ENCODE results near the gene DPH2. TPM values are rescaled to one million over a fixed set of nuclear protein-coding genes. Genes with fewer than 3 reads are reported as not detected.

DPH2 gene
- polyA plus RNA-seq, 1 experiment = 35.3 TPM

DNA sequence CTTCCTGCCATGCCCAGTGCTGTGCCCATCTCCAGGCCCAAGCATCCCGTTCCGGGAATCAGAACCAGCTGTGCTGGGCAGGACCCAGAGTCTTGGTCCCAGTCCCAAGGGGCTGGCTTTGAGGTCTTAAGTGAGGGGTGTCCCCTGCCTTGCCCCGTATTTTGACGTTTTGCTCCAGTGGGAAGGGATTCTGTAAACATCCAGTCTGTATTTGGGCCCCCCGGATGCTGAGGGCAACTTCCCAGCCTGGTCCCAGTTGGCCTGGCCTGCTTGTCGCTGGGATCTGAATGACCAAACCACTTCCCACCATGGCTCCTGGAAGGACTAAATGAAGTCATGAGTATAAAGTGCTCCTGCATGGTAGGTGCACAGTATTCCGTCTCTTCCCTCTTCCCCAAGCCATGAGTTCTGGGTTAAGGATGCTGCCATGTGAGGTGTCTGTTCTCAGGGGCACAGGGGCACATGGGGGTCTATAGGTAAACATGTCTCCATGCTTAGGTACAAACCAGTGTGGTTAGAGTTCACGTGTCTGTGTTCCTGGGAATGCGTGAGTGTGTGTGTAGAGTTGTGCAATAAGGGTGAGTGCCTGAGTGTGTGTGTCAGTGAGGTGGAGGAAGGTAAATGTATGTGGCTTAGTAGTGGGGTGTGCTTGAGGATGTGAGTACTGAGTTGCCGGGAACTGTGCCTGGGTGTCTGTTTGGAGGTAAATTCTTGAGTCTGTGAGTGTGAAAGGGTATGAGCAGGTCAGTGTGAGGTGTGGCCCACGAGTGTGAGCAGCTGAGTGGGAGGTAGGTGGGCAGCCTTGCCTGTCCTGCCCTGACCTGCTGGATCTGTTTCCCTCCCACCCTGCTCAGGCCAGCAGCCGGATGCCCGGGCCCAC lies 10.7 kb downstream of the DPH2 start:
- POLR2A ChIA-PET = no interaction called here

DNA sequence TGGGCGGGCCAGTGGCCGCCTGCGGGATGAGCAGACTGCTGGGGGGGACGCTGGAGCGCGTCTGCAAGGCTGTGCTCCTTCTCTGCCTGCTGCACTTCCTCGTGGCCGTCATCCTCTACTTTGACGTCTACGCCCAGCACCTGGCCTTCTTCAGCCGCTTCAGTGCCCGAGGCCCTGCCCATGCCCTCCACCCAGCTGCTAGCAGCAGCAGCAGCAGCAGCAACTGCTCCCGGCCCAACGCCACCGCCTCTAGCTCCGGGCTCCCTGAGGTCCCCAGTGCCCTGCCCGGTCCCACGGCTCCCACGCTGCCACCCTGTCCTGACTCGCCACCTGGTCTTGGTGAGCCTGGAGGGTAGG lies 11.3 kb downstream of the DPH2 start:
- POLR2A ChIA-PET = no interaction called here

More for the DNA sequence above, 10.7 kb downstream of the DPH2 start:
- H3K4me3 ChIP-seq (ENCODE audit: low read depth, low read length) = peak overlapping the region; percentile 68
- peaks cover 20% of the 10 kb centered on the region for H3K36me3 ChIP-seq (ENCODE audit: control insufficient read depth, insufficient read depth, low read length)
- no peak for DNase-seq (ENCODE audit: low read depth)
- TF ChIP-seq, protein P1, sequence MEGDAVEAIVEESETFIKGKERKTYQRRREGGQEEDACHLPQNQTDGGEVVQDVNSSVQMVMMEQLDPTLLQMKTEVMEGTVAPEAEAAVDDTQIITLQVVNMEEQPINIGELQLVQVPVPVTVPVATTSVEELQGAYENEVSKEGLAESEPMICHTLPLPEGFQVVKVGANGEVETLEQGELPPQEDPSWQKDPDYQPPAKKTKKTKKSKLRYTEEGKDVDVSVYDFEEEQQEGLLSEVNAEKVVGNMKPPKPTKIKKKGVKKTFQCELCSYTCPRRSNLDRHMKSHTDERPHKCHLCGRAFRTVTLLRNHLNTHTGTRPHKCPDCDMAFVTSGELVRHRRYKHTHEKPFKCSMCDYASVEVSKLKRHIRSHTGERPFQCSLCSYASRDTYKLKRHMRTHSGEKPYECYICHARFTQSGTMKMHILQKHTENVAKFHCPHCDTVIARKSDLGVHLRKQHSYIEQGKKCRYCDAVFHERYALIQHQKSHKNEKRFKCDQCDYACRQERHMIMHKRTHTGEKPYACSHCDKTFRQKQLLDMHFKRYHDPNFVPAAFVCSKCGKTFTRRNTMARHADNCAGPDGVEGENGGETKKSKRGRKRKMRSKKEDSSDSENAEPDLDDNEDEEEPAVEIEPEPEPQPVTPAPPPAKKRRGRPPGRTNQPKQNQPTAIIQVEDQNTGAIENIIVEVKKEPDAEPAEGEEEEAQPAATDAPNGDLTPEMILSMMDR (IDR thresholded peaks at IDR 0.05; ENCODE audit: insufficient read depth, low read depth, low read length) = no peak
- CTCF ChIA-PET = interaction anchor here (0.7 to 1.3 kb wide), 2 partner anchors 9 to 45 kb away, joined by 3 read pairs; no protein-coding TSS in a partner anchor
- H3K27me3 ChIP-seq (ENCODE audit: control insufficient read depth, insufficient read depth, low read length) = no peaks in the 10 kb centered on the region

DNA sequence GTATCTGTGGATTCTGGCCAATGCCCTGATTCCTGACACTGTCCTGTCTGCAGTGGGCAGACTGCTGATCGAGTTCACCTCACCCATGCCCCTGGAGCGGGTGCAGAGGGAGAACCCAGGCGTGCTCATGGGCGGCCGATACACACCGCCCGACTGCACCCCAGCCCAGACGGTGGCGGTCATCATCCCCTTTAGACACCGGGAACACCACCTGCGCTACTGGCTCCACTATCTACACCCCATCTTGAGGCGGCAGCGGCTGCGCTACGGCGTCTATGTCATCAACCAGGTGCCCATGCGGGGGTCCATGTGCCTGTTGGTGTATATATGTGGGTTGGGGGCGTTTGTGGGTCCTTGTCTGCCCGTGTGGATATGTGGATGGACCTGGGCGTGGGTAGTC lies 11.8 kb downstream of the DPH2 start:
- H3K27me3 ChIP-seq (ENCODE audit: control insufficient read depth, insufficient read depth, low read length) = no peaks in the 10 kb centered on the region
- no peak overlapping the region for H3K4me3 ChIP-seq (ENCODE audit: low read depth, low read length)
- CTCF ChIA-PET = no interaction called here
- no peak for DNase-seq (ENCODE audit: low read depth)
- peaks cover 20% of the 10 kb centered on the region for H3K36me3 ChIP-seq (ENCODE audit: control insufficient read depth, insufficient read depth, low read length)
- POLR2A ChIA-PET = no interaction called here
- TF ChIP-seq, protein P1 (IDR thresholded peaks at IDR 0.05; ENCODE audit: insufficient read depth, low read depth, low read length) = no peak

More for the DNA sequence above, 11.3 kb downstream of the DPH2 start:
- Histone ChIP-seq H3K4me3 (ENCODE audit: low read depth, low read length) (no peak overlapping the region), H3K27me3 (ENCODE audit: control insufficient read depth, insufficient read depth, low read length) (no peaks in the 10 kb centered on the region), H3K36me3 (ENCODE audit: control insufficient read depth, insufficient read depth, low read length) (peaks cover 20% of the 10 kb centered on the region)
- TF ChIP-seq, protein P1 (IDR thresholded peaks at IDR 0.05; ENCODE audit: insufficient read depth, low read depth, low read length) = no peak
- DNase-seq (ENCODE audit: low read depth) = no peak
- CTCF ChIA-PET = no interaction called here

DNA sequence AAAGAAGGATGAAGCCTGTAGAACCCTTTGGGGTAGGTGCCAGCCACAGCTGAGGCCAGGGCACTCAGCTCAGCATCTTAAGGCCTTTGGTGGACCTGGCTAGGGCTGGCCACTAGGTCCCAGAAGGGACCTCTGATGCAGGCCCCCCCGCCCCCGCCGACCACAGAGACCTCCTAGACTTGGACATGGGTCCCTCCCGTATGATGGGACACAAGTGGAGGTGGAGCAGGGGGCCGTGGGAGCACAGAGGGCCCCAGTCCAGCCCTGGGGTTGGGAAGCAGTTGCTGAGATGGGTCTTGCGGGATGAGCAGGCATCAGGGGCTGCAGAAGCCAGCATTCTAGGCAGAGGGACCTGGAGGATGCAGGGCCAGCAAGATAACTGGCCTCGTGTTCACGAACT lies 12.4 kb downstream of the DPH2 start:
- POLR2A ChIA-PET = no interaction called here
- peaks cover 17% of the 10 kb centered on the region for H3K36me3 ChIP-seq (ENCODE audit: control insufficient read depth, insufficient read depth, low read length)

DNA sequence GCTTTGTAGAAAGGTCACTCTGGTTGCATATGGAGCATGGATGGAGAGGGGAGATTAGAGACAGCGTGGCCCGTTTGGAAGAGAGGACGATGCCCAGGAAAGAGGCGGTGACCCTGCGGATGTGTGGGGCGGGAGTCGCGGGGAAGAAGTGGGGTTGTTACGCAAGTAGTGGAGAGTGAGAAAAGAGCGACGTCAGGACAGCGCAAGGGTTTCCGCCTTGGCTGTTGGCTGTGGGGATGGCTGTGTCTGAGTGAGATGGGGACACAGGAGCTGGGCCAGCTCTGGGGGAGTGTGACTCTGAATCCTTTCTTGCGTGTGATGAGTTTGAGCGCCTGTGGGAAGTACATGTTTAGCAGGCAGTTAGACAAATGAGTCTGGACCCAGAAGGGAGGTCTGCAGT lies 13.0 kb downstream of the DPH2 start:
- CTCF ChIA-PET = no interaction called here
- Histone ChIP-seq H3K36me3 (ENCODE audit: control insufficient read depth, insufficient read depth, low read length) (peaks cover 15% of the 10 kb centered on the region), H3K4me3 (ENCODE audit: low read depth, low read length) (no peak overlapping the region), H3K27me3 (ENCODE audit: control insufficient read depth, insufficient read depth, low read length) (no peaks in the 10 kb centered on the region)
- TF ChIP-seq, protein P1 (IDR thresholded peaks at IDR 0.05; ENCODE audit: insufficient read depth, low read depth, low read length) = no peak
- no peak for DNase-seq (ENCODE audit: low read depth)
- POLR2A ChIA-PET = no interaction called here

More for the DNA sequence above, 12.4 kb downstream of the DPH2 start:
- CTCF ChIA-PET = no interaction called here
- TF ChIP-seq, protein P1 (IDR thresholded peaks at IDR 0.05; ENCODE audit: insufficient read depth, low read depth, low read length) = no peak
- no peaks in the 10 kb centered on the region for H3K27me3 ChIP-seq (ENCODE audit: control insufficient read depth, insufficient read depth, low read length)
- no peak overlapping the region for H3K4me3 ChIP-seq (ENCODE audit: low read depth, low read length)
- no peak for DNase-seq (ENCODE audit: low read depth)
